ENCODE measurements around the gene KATNB1.
A peak's percentile ranks its signal among the peaks of the same experiment; 100 is the strongest.

KATNB1 gene

DNA sequence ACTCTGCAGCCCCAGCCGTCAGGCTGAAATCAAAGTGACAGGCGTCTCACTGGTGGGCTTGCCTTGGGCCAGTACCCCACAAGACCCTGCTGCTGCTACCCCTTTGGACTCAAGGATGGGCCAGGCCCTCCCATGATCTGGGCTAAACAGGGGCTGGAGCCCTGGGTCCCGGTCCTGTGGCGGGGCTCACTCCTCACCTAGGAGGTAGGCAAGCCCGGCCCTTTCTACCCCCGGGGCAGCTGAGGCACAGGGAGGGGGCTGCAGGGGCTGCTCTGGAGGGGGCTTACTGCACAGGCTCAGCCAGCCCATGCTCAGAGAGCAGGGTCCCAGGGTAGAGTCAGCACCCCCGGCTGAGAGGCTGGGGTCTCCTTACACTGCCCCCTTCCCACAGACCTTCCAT is 23.6 kb downstream of the KATNB1 start:
- peak; percentile 8 for DNase-seq

- DNase-seq: peak; percentile 19
Measured at GRCh38 chr16:57759541-57760356, 24.2 kb downstream of the KATNB1 start.

DNA sequence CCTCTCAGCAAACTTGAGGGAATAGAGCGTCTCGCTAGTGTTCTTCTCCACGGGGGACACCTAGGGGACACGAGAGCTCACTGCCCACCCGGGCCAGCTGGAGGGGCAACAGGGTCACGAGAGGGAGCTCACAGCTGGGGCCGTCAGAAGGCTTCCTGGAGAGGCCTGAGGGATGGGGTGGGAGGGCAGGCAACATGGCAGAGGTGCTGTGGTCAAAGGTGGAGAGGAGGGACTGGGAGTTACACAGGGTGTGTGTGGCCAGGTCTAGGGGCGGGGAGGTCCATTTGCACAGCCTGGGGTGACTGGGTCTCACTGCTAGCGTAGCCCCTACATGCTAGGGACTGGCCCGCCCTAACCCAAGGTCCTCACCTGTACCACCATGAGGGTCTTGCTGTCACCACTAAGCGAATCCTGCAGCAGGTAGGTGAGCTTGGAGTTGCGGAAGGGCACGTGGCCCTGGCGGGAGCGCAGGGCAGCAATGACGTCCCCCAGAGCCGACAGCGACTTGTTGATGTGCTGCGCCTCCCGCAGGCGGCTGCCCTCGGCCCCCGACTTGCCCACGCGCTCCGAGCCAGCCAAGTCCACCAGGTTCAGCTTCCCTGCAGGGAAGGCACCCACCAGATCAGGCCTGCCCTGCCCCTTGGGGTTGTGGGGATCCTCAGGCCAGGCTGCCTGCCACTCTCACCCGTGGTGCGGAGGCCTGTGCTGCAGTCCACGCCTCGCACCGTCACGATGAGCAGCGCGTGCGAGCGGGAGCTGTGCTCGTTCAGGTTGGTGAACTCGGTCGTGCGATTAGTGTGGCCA is 25.0 kb downstream of the KATNB1 start:
- DNase-seq: no peak

DNA sequence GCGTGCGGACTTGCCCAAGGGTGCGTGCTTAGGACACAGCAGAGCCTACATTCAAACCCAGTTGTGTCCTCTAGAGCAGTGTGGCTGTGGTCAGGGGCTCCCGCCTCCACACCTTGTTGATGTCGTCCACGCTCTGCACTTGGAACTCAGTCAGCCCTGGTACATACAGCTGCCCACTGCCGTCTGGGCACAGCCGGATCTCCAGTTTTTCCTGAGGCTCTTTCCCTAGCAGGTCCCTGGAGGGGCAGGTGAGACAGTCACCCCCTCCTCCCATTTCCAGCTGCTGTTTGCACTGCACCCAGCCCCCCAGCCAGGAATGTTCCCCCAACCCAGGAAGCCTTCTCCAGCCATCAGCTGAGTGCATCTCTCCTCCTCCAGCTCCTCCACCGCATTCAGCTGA is 25.7 kb downstream of the KATNB1 start:
- no peak for DNase-seq

DNA sequence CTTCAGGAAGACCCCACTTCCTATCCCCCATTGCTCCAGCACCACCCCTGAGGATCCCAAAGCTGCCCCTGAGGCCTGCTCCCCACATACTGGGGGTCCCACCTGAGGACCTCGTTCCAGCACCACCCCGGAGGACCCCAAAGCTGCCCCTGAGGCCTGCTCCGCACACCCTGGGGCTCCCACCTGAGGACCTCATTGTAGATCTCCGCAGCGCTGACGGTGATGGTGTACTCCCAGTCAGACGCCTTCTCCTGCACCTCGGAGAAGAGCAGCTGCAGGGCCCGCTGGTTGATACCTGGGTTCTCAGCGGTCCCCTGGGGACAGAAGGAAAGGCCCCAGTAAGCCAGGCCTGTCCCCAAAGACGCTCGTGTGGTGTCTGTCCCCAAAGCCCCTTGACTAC is 26.4 kb downstream of the KATNB1 start:
- DNase-seq: no peak

GRCh38 chr16:57762365-57763040 is 26.9 kb downstream of the KATNB1 start:
- peak; percentile 13 for DNase-seq

- DNase-seq: peak; percentile 34
Measured at GRCh38 chr16:57763285-57764005, 27.9 kb downstream of the KATNB1 start.

- DNase-seq: peak; percentile 22
Measured at GRCh38 chr16:57764006-57764340, 28.4 kb downstream of the KATNB1 start.

GRCh38 chr16:57764341-57765159 is 29.0 kb downstream of the KATNB1 start:
- DNase-seq: peak; percentile 62

DNA sequence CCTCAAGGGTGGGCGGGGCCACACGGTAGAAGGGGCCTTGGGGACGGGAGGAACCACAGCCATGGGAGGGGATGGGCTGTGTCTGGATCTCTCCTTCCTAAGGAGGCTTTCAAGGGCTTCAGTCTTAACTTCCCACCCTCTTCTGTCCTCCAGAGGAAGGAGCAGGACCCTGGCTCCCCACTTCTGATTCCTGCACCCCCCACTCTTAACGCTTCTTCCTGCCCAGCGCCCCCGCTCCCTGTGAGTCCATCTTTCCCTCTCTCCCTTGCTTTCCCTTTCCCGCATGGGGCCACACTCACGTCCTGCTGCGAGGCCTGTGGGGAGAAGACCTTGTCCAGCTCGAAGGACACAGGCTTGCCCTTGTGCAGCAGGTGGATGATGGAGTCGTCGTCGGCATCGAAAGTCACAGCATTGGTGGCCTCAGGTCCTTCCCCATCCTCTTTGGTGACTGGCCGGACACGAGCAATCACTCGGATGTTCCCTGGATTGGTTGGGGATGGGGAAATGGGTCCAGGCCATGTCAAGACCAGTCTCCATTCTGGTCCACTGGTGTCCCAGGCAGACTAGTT is 29.7 kb downstream of the KATNB1 start:
- DNase-seq: no peak

DNA sequence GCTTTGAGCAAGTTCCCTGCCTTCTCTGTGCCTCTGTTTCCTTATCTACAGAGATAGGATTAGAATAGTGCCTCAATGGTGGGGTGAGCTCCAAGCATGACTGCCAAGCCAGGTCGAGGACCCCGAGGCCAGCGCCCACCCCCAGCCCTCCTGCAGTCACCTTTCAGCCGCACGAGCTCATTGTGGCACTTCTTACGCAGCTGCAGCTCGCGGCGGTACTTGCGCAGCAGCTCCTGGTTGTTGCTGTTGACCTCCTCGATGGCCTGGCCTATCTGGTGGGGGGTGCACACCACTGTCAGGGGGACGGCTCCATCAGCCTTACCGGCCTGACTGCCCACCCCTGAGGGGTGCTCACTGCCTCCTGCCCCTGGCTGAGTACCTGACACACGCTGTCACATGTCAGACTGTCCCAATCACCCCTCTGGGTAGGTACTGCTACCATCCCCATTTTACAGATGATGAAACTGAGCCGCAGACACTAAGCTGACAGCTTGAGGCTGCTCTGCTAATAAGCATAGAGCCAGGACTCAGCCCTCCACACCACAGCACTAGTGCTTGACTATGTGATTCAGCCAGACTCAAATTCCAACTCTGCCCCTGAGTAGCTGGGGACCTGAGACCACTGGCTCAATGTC is 31.3 kb downstream of the KATNB1 start:
- no peak for DNase-seq

DNA sequence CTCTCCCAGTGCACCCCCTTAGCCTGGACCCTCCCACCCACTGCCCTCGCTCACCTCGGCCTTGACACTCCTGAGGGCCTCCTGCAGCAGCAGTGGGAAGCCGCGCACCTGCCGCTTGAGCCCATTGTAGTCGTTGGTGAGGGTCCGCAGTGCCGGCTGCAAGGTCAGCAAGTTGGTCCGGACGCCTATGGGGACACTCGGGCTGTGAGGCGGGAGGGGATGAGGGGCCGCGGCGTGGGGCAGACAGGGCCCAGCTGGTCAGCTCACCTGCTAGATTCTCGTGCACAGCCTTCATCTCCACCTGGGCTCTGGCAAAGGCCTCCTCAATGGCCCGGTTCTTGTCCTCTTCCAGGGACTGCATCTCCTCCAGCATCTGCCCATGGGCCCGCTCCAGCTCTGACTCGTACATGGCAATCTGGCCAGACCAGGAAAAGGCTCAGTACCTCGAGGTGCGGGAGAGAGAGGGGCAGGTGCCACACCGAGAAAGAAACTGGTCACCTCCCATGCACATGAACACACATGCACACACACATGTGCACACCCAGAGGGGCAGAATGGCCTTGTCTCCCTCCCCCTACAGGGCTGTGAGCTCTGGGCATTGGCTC is 34.1 kb downstream of the KATNB1 start:
- no peak for DNase-seq

GRCh38 chr16:57770361-57770760 is 34.8 kb downstream of the KATNB1 start:
- DNase-seq: peak; percentile 27

DNA sequence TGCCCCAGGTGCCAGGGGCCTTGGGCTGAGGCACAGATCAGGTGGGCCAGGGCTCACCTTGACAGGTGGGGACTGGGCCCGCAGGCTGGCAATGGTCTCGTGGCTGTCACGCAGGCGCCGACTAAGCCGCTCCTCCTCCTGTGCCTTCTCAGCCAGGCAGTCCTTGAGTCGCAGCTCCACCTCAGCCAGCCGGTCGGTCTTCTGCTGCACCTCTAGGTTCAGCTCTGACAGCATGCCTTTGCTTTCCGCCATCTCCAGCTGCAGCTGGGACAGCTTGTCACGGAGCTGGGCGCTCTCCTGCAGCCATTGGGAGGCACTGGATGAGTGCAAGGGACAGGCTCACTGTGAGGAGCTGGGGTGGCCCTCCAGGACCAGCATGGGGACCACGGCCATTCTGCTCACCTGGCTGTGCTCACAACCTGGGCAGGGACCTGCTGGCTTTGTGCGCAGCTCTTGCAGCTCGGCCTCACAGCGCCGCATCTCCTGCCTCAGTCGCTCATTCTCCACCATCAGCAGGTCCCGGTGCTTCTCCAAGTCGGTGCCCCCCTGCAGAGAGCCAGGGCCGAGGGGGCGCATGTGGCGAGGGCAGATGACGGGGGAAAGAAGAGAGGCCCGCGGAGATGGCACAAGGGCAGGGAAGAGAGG is 35.7 kb downstream of the KATNB1 start:
- DNase-seq: no peak

- no peak for DNase-seq
Measured at GRCh38 chr16:57773019-57773418, 37.4 kb downstream of the KATNB1 start.

- no peak for DNase-seq
Measured at GRCh38 chr16:57773655-57774295, 38.2 kb downstream of the KATNB1 start.

GRCh38 chr16:57774705-57775285 is 39.2 kb downstream of the KATNB1 start:
- no peak for DNase-seq

DNA sequence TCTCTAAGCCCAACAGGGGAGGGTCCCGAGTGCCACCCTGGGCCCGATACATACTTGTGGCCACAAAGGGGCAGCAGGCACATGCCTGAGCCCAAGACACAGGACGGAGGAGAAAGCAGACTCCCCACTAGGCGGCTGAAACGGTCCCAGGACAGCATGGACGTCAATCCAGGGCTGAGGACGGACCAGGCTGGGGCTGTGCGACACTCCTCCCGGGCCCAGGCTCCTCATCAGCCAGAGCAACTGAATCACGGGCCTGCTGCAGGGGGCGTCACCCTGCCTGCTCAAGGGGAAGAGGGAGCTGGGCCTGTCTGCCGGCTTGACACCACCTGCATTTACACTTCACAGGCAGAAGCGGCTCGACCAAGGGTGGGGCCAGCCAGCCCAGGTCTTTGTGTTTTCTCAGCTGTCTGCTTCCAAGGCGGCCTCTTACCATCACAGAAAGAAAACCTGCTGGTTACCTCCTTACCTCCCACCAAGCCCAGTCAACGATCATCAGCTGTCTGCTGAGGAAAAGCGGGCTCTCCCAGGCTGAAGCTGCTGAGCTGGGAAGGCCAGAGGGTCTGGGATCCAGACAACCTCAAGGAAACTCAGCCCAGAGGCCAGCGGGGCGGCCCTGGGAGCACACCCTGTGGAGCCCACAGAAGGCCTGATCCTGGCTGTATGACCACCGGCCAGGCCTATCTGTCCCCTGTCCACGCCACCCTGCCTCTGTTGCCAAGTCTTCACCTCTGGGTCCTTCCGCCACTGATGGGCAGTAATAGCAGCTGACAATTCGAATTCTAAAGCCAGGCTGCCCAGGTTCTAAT is 40.3 kb downstream of the KATNB1 start:
- DNase-seq: peak; percentile 40

Data from left hindlimb (tissue), 1 donor.